ENCODE results near the gene SVIL.

DNA sequence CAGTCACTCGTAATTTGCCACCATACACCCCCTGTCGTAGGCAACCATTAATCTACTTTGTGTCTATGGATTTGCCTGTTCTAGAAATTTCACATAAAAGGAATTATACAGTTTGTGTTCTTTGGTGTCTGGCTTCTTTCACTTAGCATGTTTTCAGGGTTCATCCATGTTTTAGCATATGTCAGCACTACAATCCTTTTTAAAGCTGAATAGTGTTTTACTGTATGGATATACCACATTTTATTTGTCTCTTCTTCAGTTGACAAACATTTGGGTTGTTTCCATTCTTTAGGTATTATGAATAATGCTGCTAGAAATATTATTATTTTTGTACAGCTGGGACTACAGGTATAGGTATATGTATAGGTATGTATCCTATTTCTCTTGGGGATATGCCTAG is 17.4 kb upstream of the SVIL start:
- TF ChIP-seq, protein P1, sequence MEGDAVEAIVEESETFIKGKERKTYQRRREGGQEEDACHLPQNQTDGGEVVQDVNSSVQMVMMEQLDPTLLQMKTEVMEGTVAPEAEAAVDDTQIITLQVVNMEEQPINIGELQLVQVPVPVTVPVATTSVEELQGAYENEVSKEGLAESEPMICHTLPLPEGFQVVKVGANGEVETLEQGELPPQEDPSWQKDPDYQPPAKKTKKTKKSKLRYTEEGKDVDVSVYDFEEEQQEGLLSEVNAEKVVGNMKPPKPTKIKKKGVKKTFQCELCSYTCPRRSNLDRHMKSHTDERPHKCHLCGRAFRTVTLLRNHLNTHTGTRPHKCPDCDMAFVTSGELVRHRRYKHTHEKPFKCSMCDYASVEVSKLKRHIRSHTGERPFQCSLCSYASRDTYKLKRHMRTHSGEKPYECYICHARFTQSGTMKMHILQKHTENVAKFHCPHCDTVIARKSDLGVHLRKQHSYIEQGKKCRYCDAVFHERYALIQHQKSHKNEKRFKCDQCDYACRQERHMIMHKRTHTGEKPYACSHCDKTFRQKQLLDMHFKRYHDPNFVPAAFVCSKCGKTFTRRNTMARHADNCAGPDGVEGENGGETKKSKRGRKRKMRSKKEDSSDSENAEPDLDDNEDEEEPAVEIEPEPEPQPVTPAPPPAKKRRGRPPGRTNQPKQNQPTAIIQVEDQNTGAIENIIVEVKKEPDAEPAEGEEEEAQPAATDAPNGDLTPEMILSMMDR (IDR thresholded peaks at IDR 0.05) = no peak
- TF ChIP-seq POLR2A (IDR thresholded peaks at IDR 0.05) = no peak

Measured in Peyer's patch (tissue), 4 donors.